Measurements from ENCODE around the gene CCNJL.

- TF ChIP-seq RAD21 (IDR thresholded peaks at IDR 0.05): no peak
- no peak for TF ChIP-seq CTCF (IDR thresholded peaks at IDR 0.05; ENCODE audit: low read depth, low read length, missing input control)
- TF ChIP-seq HNF4G (IDR thresholded peaks at IDR 0.05): no peak
- TF ChIP-seq YY1 (IDR thresholded peaks at IDR 0.05): no peak
- TF ChIP-seq SP1 (IDR thresholded peaks at IDR 0.05): no peak
- no peak for TF ChIP-seq FOXA1 (IDR thresholded peaks at IDR 0.05)
- TF ChIP-seq TAF1 (conservative IDR thresholded peaks at IDR 0.05): no peak
- no peak for TF ChIP-seq REST (IDR thresholded peaks at IDR 0.05)
Observed at GRCh38 chr5:160242145-160242544, 70.2 kb downstream of the CCNJL start.

Measured in liver (tissue), 3 donors.